Fibroblast of skin of back (primary cell): ENCODE measurements around the gene SMAD3.

Experiments
- DNase-seq: peaks from one replicate; pipeline ENCODE4 v3.0.0-alpha.2; 2013

Gene SMAD3

DNA sequence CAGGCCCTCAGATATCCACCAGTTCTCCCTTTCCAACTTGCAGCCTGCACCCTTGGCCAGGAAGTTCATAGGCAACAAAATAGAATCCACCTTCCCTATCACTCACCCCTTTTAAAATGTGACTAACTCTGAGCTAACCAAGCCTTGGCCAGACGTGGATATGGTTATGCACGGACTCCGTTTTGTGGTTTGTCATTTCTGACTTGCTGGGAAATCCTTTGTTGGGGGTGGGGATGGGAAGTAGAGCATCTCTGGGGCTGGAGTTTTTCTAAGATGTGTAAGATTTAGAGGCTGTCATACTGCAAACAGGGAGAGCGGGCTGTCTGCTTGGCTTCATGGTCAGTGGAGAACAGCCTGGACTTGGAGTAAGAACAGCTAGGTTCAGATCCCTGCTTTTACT, 62.6 kb downstream of the SMAD3 start:
- peak; percentile 99 for DNase-seq

DNA sequence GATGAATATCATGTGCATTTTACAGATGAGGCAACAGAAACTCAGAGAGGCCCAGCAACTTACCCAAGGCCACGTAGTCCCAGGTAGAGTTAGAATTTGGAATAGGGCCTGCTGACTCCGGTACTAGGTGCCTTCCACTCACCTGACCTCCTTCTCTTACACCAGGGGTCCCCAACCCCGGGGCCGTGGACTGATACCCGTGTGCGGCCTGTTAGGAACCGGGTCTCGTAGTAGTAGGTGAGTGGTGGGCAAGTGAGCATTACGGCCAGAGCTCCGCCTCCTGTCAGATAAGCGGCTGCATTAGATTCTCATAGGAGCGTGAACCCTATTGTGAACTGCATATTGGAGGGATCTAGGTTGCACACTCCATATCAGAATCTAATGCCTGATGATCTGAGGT, 64.8 kb downstream of the SMAD3 start:
- no peak for DNase-seq

DNA sequence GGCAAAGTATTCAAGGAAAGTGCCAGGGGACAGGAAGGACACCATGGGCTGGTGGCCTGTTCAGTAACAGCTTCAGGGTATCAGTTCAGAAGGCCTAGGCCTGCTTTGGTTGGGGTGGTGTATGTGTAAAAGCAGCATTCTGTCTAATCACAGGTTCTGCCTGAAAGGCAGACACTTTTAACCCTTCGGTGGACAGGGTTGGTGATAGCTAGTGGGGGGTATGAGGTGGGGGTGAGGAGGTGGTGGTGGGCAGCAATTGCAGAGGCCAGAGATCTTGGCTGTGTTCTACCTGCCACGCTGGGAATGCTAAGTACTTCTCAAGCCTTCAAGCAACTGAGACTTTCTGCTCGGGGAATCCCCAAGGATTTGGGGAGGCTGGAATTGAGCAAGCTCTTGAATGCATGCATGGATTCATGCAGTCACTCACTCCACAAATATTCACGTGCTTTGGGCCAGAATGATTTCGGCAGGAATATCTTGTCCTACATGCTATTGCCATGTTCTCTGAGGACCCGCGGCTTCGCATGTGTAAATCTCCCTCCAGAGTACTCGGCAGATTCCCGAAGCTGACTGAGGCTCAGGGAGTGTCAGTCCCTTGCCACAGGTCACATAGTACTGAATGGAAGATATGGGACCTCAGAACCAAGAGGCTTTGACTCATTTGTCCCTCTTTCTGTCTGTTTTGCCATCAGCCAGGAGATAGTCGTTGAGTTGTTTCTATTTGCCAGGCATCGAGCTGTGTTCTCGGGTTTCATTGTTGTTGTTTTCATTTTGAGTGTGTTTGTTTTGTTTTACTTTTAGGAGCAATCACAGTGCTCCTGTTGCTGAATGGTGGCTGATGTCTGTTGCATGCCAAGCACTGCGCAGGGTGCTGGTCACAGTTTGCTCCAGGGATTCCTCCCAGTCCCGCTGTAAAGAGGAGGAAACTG, 65.5 kb downstream of the SMAD3 start:
- peak; percentile 79 for DNase-seq

DNA sequence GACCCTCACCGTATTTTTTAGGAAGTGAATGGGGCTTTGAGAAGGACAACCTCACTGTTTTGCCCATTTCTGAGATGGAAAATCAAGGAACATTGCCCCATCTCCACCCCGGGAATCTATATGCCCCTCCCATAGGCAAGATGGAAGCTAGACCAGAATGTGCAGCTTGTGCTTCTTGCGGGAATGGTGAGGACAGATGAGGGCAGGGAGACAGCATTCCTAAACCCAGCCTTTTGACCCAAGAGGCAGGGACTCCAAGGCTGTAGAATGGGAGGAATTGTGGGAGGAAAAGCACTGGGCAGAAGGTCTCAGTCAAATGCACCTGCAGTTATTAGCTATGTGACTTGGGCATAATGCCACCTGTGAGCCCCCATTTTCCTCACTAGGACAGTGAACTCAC, 66.9 kb downstream of the SMAD3 start:
- no peak for DNase-seq

DNA sequence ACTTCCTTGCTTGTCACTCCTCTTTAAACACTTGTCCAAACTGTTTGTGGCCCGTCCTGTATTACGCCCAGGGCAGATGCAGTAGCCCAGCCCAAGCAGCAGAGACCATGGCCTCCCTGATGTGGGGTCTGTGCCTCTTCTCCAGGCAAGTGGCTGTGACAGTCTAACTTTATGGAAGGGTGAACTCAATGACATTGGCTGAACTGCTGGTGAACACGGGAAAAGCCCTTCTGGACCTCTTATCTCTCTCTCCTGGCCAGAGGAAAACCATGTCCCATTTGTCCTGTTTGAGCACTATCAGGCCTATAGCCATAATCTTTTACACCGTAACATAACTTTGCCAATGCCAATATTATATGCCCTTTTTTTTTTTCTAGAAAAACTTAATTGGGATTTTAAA, 67.6 kb downstream of the SMAD3 start:
- no peak for DNase-seq

DNA sequence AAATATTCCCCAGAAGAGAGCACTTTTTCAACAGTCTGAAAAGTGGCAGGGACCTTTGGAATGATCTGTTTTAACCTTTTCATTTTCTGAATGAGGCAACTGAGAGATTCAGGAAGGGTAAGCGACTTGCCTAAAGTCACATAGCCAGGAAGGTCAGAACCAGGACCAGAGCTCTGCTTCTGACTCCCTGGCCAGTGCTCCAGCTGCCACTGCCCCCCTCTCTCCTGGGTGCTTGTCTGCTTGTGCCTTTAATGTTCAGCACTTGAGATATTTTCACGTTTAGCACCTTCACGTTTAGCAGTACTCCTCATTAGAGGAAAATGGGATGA, 68.3 kb downstream of the SMAD3 start:
- no peak for DNase-seq

DNA sequence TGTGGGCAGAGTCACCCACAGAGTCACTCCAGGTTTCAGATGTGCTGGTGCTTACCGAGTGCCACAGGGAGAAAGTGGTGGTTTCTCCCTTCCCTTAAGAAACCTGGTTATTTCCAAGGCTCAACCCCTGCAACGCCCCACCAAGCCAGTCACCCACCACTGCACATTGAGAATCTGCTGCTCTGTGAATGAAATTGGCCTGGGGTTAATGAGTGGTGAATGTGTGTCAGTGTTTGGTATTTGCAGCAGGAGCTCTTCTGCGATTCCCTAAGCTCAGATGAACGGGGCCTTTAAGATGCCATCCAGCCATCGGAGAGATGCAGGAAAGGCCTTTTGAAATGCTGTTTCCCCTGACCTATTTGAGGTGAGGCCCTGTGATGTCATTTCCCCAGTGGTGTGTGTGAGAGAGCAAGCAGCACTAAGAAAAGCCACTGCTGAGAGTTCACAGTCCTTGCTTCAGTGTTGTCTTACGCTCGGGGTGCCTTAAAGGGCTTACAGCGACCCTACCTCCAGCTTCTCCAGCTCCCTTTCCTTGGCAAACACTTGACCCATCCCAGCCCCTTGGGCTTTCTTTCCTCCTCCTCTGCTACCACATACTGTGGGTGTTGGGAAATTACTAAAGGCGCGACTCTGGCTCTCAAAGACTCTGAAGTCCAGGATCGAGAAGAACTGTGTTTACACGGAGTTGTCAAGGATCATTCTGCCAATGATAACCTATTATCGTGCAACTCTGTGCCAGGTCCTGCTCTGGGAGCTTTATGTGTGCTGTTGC, 68.9 kb downstream of the SMAD3 start:
- DNase-seq, result no peak

DNA sequence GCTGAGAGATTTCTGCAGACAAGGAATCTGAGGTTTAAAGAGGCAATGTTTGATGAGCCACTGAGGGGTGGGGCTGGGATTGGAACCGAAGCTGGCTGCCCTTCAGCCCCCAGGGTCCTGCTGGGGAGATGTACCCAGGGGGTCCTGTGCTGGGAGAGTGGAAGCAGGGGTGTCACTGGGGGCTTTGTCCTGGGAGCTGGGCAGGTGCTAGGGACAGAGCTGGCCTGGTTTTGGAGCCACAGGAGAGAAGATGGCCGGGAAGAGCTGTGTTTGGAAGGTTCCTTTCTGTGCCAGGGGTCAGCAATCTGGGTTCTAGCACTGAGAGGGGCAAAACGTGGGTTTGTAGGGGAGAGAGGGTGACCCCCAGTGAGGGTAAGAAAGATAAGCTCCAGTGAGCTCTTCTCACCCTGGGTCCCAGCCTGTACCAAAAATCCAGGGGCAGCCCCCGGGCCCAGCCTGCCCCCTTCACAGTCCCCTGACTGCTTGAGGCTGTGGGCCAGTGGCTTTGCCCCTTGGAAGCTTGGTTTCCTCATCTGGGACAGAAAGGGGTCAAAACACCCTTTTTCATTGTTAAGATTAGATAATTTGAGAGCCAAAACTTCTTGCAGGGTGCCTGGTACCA, 69.6 kb downstream of the SMAD3 start:
- DNase-seq, result no peak

DNA sequence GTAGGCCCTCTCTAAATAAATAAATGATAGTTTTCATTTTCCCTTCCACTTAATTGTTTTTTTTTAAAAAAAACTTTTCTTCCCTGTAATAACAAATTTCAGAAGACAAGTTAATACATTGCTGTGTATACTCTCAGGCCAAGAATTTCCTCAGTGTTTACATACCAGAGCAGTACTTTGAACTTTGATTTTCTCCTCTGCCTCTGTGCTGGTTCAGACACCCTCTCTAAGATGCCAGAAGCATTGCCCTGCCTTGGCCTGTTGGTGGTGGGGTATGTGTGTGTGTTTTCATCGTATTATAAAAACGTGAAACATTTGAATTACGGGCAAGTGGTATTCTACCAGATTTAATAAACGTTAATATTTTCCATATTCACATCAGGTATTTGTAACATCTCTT, 70.1 kb downstream of the SMAD3 start:
- peak; percentile 71 for DNase-seq

DNA sequence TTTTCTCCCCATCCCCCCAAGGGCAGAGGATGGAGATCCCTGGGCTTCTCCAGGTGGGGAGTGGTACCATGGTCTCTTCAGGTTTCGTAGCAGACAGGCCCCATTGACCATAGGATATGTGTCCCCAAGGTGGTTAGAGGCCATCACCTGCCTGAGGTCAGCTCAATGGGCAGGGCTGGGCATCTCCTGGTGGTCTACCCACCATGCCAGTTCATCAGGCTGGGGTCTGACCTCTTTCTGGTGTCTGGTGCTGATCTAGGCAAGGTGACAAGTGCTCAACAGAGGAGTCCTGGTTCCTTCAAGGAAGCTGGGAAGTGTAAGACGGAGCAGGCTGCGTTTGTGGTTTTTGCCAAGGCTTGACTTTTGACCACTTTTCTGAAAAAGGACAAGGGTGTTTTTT, 71.4 kb downstream of the SMAD3 start:
- no peak for DNase-seq

DNA sequence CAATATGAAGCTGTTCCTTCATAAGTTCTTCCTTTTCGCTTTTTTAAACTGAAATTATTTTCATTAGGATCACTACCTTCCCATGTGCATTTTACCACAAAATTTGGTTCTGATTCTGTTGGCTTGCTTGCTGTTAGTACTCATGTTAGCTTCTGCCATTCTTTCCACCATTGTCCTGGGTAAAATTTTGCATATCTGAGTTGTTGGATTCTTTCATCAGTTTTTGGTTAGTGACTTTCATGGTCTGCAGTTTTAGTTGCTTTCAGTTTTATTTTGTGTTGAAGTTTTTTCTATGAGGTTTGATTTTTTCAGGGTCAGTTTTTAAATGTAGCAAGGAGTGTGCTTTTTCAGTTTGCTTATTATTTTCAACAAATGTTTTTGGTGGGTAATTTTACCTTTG, 71.9 kb downstream of the SMAD3 start:
- DNase-seq, result no peak

DNA sequence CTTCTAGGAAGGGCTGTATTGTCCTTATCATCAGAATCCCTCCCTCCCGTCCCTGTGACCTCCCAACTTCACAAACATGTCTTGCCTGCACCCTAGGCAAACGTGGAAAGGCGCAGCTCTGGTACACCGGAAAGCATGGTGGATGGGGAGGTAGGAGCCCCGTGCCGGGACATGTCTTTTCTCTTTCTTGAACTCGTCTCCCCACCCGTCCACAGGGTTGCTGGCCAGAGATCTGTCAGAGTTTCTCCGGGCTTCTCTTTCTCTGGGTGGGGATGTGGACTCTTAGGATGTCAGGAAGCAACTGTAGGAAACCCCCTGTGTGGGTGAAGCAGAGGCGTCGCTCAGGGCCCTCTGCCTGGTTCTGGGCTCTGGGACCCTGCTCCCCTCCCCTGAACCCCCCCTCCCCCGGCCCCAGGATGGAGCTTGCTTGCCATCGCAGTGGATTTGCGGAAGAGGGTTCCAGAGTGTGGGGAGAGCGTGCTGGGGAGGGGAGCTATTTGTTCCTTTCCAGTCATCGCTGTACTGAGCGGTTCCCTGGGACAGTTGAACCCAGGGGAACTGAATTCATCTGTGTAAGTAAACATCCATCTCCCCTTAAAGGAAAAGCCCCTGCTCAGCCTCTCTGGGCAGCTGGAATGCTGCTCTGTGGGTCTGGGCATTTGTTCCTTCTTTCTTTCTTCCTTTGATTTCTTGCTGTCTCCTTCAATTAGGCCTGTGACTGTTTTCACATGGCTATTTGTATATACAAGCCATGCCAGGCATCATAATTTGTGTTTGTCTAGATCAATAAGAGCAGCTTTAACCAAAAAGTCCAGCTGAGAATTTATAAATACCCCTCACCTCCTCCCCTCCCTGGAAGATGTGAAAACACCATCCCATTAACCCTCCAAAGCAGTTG, 72.8 kb downstream of the SMAD3 start:
- DNase-seq, result peak; percentile 43

DNA sequence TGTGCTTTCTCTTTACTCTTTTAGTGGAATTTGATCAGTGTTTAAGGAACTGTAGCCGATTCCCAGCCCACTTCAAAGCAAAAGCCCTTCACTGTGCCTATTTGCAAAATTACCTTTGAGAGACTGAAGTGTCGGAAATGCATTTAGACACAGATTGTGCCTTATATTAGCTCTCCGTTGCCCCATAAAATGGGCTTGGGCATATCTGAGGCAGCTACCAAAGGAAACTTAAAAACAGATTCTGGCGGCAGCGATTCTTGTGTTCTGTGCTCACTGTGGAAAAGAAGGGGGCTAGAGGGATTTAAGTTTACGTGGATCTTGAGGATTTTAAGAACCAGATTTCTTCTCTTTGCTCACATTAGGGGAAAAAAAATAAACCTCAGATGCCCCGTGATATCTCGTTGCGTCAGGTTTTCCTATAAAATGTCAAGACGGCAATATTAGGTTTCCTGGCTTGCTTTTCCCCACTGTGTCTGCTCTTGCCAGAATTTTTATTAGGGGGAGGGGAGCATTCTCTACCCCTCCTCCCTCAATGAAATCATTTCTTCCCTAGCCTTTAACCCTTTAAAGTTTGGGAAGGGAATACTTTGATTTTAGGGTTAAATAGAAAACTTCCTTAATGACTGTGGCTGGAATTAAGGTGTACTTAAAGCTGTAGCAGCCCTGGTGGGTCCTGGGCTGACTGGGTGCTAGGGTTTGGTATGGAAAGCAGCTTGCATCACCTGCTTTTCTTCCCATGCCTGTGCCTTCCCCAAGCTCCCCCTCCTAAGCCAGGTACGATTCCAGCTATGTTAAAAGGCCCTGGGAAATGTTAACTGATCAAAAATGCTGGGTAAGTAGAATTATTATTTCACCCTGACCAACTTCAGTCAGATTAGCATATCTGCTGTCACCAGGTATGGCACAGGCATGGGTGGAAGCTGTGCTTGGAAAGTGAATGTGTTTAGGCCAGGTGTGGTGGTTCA, 73.8 kb downstream of the SMAD3 start:
- no peak for DNase-seq

DNA sequence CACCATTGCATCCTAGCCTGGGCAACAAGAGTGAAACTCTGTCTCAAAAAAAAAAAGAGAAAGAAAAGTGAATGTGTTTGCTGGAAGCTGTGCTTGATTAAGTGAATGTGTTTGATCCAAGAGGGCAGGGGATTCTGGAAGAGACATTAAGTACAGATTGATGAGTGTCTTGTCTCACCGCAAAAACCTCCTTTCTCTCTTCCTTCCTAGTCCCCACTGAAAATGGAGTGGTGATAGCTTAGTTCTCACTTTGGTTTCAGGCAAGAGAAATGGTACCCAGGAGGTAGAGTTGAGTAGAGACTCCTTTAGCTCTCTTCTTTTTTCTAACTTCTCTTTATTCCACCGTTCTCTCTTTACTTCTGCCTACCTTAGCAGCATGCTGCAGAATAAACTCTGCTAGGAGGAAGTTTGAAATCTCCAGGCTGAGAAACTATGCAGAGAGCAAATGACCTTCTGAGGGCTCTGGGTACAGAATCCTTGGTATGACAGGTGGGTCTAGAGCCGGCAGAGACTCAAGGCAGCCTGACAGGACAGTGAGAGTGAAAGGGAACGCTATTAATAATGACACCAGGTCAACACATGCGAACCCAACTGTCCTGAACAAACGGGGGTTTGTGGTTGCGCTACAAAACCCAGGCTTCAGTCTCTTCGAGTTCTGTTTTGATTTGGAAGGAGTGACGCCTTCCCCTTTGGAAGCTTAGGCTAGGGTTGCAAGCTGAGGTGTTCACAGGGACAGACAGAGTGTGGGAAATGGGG, 74.9 kb downstream of the SMAD3 start:
- no peak for DNase-seq

DNA sequence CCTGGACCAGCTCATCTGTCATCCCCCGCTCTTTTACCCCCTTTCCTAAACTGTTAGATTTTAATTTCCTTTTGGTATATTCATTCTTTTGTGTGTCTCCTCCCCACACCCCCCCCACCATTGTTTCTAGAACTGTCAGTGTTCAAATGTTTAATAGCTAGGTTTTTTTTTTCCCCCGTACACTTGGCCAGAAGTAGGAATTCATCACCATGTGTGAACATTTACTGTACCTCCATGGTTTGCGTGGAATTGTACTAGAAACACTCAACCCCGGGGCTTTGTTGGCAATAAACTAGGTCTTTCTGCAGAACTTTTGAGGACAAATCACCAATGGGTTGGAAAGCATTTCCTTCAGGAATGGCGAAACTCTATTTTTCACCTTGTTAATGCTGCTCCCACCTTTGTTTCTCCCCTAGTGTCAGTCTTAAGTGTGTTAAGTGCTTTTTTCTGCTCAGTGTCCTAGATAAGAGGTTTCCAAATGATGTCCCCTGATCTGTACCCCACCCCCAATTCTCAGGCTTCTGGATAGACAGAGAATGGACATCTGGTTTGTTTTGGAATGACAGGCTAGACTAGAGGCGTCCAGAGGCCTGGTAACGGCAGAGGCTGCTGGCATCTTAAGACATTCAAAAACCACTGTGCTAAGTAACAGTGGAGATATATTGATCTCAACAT, 76.8 kb downstream of the SMAD3 start:
- DNase-seq, result no peak

DNA sequence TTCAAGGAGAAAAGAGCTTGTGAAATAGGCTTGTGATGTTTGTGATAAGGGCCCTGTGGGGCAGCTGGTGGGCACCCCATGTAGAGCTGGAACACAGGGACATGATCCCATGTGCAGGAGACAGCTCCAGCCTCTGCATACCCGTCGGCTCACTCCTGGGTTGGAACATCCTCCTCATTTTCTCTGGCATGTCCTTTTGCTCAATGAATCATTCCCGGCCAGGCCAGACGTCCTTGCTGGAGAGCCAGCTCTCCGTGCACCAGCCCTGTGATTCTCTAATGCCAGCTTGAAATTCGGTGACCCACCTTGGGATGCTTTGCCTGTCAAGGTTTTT, 77.3 kb downstream of the SMAD3 start:
- peak; percentile 84 for DNase-seq

DNA sequence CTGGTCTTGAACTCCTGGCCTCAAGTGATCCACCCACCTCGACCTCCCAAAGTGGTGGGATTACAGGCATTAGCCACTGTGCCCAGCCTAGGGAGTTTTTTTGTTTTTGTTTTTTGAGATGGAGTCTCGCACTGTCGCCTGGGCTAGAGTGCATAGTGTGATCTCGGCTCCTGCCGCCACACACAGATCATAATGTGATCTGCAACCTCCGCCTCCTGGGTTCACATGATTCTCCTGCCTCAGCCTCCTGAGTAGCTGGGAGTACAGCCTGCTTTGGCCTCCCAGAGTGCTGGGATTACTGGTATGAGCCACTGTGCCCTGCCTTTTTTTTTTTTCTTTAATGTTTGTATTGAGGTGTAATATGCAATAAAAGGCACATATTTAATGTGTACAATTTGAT, 78.2 kb downstream of the SMAD3 start:
- DNase-seq, result no peak

DNA sequence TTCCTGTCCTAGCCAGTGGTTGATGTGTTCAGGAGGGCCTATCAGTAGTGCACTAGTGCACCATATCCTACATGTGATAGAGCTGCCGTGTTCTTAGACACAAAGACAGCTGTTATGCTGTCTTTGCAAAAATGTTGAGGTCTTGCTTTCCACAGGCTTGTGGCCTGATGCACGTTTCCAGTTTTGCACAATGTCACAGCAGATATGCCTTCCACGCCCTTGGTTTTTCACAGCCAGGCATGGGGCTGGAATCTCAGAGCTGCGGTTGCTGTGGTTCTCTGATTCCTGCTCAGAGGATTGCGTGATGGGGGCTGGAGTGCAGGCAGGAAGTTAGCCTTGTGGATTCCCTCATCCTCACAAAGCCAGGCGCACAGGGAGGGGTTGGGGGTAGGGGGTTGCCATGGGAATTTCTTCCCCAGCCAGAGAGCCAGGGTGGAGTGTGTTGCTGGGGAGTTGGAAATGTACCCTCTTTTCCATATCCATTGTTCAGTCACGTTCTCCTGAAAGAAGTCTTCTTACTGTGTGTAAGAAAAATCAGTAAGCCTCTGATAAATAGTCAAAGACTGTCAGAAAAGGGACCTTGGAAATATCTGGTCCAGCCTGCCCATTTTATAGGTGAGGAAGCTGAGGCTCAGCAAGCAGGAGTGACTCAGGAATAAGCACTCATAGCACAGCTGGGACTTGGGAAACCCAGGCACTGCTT, 79.4 kb downstream of the SMAD3 start:
- peak; percentile 95 for DNase-seq

DNA sequence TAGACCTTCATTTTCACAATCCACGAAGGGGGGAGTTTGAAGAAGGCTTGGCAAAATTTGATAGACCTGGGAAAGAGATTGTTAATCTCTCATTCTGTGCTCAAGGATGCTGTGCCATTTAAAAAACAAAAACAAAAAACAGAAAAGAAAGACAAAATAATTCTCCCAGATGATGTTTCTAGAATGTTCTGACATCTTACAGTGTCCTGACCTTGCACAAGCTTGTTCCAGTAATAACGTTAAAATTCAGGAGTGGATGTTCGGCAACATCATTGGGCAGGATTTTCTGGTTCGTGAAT, 79.9 kb downstream of the SMAD3 start:
- DNase-seq, result no peak

DNA sequence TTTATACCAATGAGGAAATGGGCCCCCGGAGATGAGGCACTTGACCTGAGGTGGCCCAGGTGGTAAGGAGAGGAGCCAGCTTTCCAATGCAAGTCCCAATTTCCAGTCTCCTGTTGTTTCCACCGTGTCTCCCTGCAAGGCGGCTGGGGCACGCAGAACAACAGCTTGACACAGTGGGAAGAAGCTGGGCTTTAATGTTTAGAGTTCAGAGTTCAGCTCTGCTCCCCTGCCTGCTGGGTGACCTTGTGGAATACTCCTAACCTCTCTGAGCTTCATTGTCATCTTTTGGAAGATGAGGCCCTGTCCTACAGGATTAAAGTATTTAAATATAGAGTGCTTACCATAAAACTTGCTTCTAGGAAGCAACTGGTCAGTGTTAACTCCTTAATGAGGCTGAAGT, 80.3 kb downstream of the SMAD3 start:
- no peak for DNase-seq
